Measurements from ENCODE around the gene FNDC8.
"Not testable (repeated sequence)": the region's sequence is repeated elsewhere in the genome, so short reads cannot be mapped to it uniquely, and the experiment has no call there.

FNDC8 gene

DNA sequence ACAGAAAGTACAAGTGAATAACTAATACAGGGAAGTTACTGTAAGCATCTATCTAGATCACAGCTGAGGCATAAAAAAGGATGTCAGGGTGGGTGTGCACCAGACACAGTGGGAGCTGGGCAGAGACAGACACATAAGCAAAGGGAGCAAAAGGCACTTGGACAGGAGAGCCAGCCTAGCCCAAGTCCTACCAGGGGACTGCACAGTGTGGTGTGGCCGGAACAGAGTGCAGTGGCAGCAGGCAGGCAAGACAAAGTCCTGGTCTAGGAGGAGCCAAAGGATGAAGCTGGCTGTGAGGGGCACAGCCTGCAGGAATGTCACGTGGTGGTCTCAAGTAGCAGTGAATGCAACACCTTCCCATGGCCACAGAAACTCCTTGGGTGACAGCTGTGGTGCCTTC lies 23.6 kb upstream of the FNDC8 start:
- DNase-seq: no peak

GRCh38 chr17:35099908-35100307 lies 21.5 kb upstream of the FNDC8 start:
- DNase-seq: no peak

- DNase-seq: no peak
Measured at GRCh38 chr17:35101036-35101435, 20.4 kb upstream of the FNDC8 start.

DNA sequence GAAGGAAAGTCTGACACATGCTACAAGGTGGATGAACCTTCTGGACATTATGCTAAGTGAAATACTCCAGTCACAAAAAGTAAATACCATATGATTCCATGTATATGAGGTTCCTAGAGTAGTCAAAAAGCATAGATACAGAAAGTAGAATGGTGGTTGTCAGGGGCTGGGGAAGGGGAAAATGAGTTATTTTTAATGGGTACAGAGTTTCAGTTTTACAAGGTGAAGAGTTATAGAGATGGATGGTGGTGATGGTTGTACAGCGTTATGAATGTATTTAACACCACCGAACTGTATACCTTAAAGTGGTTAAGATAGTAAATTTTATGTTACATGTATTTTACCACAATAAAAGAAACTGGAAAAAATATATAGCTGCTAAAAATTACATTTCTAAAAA lies 19.7 kb upstream of the FNDC8 start:
- no peak for DNase-seq

- no peak for DNase-seq
Measured at GRCh38 chr17:35103271-35103670, 18.1 kb upstream of the FNDC8 start.

GRCh38 chr17:35104844-35105450 lies 16.5 kb upstream of the FNDC8 start:
- DNase-seq: no peak

DNA sequence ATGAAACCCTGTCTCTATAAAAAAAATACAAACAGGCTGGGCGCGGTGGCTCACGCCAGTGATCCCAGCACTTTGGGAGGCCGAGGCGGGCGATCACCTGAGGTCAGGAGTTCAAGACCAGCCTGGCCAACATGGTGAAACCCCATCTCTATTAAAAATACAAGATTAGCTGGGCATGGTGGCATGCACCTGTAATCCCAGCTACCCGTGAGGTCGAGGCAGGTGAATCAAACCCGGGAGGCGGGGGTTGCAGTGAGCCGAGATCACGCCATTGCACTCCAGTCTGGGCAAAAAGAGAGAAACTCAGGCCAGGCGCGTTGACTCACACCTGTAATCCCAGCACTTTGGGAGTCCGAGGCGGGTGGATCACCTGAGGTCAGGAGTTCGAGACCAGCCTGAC lies 10.6 kb upstream of the FNDC8 start:
- not testable (repeated sequence) for DNase-seq

DNA sequence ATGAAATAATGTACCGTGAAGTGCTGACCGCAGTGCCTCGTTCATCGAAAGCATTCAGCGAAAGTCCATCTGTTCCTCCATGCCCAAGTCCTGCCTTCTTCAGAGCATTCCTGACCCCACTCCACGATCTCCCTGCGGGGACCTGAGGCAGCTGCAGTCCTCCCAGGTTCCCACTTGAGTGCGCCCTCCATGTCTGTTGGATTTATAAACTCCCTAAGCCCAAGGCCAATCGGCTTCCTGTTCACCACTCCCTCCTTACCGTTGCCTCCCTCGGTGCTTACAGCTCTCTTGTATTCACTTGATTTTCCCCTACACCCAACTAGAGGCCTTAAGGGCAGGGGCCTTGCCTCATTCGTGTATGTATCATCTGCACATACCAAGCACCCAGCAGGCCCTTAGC lies 4.6 kb upstream of the FNDC8 start:
- no peak for DNase-seq

GRCh38 chr17:35117984-35118383 lies 3.4 kb upstream of the FNDC8 start:
- no peak for DNase-seq

GRCh38 chr17:35119370-35120165 lies 1.8 kb upstream of the FNDC8 start, which contains the start of gene RAD51D:
TSS of gene RAD51D (minus strand) at chr17:35119860. CDS start at chr17:35119613, 247 bp downstream.
- peak; percentile 55 to 56 for DNase-seq

- no peak for DNase-seq
Measured at GRCh38 chr17:35127751-35128514, 6.5 kb downstream of the FNDC8 start.

GRCh38 chr17:35129154-35129972 lies 7.9 kb downstream of the FNDC8 start:
- DNase-seq: no peak

- no peak for DNase-seq
Measured at GRCh38 chr17:35129973-35130351, 8.5 kb downstream of the FNDC8 start.

DNA sequence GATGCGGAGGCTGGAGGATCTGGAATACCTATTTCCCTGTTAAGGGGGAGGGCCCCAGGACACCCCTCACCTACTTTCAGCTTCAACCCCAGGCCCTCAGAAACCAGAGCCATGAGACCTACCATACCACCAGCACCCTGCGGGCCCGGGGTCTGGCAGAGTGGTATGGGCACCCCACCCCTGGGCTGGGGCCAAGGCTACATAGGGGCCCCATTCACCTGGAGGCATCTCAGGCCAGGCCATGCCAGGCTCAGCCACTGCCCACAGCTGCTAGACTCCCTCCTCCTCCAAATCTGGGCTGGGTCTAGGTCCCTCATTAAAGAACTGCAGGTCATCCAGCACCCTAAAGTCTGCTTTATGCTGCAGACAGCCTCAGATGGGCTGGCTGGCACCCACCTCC lies 9.0 kb downstream of the FNDC8 start:
- no peak for DNase-seq

DNA sequence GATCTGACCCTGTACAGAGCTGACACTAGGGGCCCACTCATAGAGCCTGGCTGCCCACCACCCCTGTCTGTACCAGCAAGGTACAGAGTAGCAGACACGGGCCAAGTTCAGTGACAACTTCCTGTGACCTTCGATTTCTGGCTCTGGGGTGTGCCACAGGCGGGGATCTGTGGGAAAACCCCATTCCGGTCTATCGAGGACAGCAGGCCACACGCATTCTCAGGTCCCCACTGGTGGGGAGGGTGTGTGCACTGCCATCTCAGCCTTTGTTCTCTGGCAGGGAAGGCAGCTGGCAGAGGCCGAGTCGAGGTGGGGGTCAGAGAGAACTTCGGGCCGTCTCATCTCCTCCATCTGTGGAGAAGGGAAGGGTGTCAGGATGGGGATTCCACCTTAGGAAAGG lies 10.7 kb downstream of the FNDC8 start:
- no peak for DNase-seq

- DNase-seq: no peak
Measured at GRCh38 chr17:35132816-35133550, 11.6 kb downstream of the FNDC8 start.

- DNase-seq: no peak
Measured at GRCh38 chr17:35135322-35135721, 13.9 kb downstream of the FNDC8 start.

DNA sequence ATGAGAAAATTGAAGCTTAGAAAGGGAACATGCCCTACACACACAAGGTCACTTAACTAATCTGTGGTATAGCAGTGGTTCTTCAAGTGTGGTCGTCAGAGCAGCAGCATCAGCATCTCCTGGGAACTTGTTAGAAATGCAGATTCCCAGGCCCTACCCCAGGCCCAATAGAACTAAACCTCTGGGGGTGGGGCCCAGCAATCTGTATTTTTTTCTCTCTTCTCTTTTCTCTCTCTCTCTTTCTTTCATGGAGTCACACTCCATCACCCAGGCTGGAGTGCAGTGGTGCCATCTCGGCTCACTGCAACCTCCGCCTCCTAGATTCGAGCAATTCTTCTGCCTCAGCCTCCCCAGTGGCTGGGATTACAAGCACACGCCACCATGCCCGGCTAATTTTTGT lies 16.8 kb downstream of the FNDC8 start:
- no peak for DNase-seq

DNA sequence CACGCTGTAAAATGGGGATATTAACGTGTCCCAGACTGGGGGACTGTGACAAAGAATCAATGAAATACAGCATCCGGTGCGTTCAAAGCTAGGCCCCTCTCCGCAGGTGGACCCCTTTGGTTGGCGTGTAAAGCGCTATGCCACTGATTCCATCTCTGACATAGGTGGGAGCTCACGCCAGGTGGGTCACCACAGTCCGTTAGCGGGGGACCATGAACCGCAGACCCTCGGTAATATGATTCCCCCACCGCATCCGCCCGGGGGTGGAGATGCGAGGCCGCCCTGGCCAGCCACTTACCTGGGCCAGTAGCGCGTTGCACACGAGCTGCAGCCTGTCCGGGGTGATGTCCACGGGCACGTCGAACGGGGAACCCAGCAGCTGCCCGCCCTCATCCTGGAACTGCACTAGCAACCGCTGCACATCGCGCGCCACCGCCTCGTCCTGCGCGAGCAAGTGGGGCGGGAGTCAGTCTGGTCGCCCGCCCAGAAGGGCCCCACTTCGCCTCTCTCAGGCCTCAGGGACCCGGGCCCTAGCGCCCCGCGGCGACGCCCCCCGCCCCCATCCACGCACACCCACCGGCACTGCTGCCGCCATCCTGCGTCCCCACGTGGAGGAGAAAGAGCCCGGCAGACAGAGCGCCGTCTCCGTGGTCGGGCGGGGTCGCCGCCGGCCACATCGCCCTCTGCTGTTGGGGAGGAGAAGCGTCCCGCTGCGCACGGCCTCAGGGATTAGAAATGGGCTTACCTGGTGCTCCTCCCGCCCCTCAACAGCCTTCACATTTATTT lies 20.5 kb downstream of the FNDC8 start, which contains the start of gene NLE1:
TSS of gene NLE1 (minus strand) at position 623 of the 786 bp plus-strand sequence. CDS start at position 595, 28 bp downstream.
- DNase-seq: peak; percentile 37 to 64

GRCh38 chr17:35142467-35142796 lies 21.0 kb downstream of the FNDC8 start:
- no peak for DNase-seq

GRCh38 chr17:35144840-35145239 lies 23.4 kb downstream of the FNDC8 start:
- no peak for DNase-seq
